Lower leg skin (tissue), 3 donors: Measurements from ENCODE around the gene GRAMD2A.

Source experiments
- POLR2A ChIP-seq, 2 donors: fragments of 450-650 bp; IDR thresholded peaks; one replicate each; pipeline ENCODE4 v1.6.1; 2016 to 2017; ENCODE audit warnings: antibody characterized with exemption in 2 of 2, mild to moderate bottlenecking in 1 of 2, moderate library complexity in 1 of 2
- TF ChIP-seq, protein P1 (sequence below), 3 donors: fragments of 450-650 bp; IDR thresholded peaks; one replicate each; pipeline ENCODE4 v1.5.1; 2016; ENCODE audit warnings: antibody characterized with exemption in 3 of 3, mild to moderate bottlenecking in 3 of 3, moderate library complexity in 2 of 3

DNA sequence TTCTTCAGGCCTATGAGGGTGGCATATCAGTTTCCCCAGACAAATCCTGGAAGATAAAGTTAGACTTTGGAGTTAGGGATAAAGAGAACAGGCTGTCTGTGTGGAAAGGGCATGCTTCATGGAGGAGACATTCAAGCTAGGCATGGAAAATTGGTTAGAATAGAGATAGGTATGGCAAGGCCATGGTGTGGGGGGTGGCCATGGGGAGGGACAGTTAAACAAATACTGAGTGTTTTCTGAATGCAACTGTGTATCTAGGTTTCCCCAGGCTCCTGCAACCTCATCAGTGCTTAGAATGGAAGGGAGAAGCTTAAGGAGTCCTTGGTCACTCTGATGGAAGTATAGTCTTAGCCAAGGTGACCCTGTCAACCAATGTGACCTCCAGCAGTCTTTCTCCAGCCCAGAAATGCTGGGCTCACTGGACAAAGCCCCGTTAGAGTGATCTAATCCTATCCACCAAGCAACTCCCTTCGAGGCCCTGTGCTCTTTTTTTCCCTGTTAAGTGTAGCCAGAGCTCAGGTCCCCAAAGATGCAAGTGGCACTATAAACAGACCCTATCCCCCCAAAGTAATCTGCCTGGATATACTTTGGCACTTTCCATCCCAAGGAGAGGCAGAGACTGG lies 38.9 kb upstream of the GRAMD2A start:
- TF ChIP-seq, protein P1, sequence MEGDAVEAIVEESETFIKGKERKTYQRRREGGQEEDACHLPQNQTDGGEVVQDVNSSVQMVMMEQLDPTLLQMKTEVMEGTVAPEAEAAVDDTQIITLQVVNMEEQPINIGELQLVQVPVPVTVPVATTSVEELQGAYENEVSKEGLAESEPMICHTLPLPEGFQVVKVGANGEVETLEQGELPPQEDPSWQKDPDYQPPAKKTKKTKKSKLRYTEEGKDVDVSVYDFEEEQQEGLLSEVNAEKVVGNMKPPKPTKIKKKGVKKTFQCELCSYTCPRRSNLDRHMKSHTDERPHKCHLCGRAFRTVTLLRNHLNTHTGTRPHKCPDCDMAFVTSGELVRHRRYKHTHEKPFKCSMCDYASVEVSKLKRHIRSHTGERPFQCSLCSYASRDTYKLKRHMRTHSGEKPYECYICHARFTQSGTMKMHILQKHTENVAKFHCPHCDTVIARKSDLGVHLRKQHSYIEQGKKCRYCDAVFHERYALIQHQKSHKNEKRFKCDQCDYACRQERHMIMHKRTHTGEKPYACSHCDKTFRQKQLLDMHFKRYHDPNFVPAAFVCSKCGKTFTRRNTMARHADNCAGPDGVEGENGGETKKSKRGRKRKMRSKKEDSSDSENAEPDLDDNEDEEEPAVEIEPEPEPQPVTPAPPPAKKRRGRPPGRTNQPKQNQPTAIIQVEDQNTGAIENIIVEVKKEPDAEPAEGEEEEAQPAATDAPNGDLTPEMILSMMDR (IDR thresholded peaks at IDR 0.05) = no peak
- no peak for TF ChIP-seq POLR2A (IDR thresholded peaks at IDR 0.05)
